Fibroblast of skin of right quadriceps (primary cell): ENCODE results near the gene LSM4.
"Not testable (repeated sequence)": the region's sequence is repeated elsewhere in the genome, so short reads cannot be mapped to it uniquely, and the experiment has no call there.

ENCODE experiments used
- DNase-seq: peaks from one replicate; pipeline ENCODE4 v3.0.0-alpha.2; 2013

LSM4 gene

DNA sequence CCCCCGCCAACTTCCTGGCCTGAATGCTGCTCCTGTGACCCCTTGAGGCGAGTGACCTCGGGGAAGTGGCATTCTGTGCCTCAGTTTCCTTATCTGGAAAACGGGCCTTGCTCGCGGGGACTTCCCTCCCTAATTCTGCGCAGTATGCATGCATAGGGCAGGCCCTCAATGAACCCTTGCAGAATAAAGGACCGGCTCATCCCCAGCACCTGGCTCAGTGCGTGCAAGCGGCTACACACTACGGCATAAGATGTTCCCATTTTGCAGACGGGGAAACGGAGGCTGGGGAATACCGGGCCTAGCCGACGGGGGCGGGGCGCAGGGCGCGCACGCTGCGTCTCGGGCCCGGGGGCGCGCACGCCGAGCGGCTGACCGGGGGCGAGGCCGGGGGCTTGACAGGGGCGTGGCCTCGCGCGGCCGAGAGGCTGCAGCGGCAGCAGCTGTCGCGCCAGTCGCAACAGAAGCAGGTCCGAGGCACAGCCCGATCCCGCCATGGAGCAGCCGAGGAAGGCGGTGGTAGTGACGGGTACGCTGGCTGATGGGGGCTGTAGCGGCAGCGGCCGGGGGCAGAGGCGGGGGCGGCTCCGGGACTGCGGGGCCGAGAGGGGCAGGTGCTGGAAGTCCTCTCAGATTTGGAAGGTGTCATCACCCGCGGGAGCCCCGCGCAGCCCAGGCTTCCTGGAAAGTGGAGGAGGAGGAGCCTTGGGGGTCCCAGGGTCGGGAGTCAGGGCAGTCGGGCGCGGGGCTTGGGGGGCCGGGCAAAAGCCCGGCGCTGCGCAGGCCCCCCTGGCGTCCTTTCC is 17.5 kb upstream of the LSM4 start, which contains the start of gene PGPEP1:
PGPEP1 (plus strand) TSS at position 409 of the 800 bp plus-strand sequence; CDS start at position 493, 84 bp downstream.
- DNase-seq, result peak; percentile 53

DNA sequence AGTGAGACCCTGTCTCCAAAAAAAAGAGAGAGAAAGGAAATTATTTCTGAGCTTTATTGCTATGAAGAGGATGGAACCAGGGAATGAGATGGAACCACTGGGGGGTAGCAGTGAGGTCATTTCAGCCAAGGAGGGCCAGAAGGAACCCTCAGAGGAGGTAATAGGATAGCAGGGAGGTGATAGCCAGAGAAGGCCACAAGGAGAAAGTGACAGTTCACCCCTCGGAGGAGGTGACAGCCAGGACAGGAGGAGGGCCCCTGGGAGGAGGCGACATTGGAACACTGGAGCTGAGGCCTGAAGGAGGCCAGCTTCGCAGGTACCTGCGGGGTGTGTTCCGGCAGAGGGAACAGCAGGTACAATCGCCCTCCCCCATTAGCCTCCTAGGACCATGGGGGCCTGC is 16.8 kb upstream of the LSM4 start:
- DNase-seq, result no peak

DNA sequence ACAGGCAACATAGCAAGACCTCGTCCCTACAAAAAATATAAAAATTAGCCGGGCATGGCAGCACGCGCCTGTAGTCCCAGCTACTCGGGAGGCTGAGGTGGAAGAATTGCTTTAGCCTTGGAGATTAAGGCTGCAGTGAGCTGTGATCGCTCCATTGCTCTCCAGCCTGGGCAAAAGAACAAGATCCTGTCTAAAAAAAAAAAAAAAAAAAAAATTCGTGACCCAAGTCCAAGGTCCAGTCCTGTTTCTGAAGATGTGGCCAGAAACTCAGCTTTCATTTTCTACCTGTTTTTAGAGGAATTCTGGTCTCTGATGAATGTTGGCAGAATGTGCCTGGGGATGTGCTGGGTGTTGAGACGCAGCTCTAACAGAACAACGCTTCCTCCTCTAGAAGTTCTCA is 15.7 kb upstream of the LSM4 start:
- DNase-seq, result no peak

DNA sequence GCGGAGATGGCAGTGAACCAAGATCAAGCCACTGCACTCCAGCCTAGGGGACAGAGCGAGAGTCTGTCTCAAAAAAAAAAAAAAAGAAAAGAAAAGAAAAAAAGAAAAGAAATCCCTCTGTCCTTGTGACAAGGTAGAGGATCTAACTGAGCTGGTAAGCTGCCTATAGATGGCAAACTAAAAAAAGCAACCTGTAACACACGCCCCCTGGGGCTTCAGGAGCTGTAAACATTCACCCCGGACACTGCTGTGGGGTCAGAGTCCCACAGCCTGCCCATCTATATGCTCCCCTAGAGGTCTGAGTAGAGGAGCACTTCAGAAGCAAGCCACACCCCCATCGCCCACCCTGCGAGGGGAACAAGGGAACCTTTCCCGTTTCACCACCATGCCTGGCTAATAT is 13.2 kb upstream of the LSM4 start:
- no peak for DNase-seq

DNA sequence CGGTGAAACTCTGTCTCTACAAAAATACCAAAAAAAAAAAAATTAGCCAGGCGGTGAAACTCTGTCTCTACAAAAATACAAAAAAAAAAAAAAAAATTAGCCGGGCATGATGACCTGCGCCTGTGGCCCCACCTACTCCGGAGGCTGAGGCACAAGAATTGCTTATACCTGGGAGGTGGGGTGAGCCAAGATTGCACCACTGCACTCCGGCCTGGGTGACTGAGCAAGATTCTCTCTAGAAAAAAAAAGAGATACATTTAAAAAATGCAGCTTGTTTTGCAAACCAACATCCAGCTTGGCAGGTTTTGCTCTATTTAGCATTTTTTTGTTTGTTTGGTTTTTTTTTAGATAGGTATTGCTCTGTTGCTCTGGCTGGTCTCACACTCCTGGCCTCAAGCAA is 10.8 kb upstream of the LSM4 start:
- no peak for DNase-seq

DNA sequence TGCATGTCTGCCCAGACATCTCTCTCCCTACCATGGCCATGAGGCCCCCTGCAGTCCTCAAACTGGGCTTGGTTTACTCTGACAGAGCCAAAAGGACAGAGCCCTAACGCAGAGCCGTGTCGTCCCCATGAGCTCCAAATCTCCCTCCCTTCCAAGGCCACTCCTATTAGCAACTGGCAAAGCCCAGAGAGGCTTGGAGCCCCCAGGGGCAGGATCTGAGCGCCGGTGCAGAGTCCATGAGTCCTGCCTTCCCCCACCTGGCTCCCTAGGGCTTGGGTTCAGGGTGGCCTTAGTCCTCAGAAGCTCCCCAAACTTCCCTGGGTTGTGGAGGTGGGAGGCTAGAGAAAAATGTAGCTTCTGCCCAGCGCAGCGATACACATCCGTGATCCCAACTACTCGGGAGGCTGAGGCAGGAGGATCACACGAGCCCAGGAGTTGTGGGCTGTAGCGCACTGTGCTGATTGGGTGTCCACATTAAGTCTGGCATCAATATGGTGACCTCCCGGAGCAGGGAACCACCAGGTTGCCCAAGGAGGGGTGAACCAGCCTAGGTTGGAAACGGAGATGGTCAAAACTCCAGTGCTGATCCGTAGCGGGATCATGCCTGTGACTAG is 10.1 kb upstream of the LSM4 start:
- no peak for DNase-seq

DNA sequence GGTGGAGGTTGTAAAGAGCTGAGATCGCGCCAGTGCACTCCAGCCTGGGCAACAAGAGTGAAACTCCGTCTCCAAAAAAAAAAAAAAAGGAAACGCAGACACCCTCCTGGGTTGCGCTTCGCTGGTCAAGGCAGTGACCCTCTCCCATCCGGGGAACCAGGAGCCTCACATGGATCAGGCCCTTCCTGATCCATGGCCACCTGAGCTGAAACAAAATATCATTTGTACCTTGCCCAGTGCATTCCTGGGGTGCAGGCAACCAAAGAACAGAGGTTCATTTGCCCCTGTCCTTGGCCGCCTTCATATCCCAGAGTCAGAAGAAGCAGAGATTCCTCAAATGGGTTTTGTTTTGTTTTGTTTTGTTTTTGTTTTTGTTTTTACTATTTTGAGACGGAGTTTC is 8.0 kb upstream of the LSM4 start:
- DNase-seq, result no peak

DNA sequence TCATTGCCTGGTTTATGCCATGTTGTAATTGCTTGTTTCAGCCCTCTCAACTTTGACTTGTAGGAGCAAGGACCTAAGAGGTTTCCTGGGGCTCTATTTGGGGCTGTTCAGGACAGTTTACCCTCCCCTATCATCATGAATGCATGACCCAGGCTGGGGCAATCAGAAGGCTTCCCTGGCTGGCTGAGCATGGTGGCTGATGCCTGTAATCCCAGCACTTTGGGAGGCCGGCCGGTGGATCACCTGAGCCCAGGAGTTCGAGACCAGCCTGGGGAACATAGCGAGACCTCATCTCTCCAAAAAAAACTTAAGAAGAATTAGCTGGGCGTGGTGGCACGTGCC is 6.1 kb upstream of the LSM4 start:
- DNase-seq, result no peak

DNA sequence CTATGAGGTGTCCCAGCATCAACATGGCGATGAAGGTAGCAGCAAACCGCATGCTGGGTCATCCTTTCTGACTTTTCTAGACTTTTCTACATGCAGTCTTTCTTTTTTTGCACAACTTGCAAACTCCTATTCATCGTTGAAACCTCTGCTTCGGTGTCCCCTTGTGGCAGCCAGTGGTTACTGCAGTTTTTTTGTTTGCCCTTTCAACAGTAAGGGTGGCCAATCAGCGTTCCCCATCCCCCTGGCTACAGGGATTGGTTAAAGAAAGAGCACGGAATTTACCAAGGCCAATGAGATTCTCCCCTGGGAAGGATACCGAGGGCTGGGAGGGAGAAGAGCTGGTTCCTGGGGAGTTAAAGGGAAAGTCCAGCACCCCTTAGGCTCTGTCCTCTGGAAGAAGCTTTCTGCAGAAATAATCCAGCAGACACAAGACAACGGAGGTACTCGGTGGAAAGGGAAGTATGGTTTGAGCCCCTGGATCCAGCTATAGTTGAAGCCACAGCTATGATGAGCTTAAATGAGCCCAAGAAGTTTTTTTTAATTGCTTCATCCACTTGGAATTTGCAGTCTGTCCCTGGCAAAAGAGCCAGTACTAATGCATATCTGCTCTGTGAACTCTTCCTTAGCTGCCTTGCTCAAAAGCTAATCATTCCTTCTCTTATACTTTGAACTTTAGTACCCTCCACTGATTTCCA is 5.6 kb upstream of the LSM4 start:
- DNase-seq, result peak; percentile 98

DNA sequence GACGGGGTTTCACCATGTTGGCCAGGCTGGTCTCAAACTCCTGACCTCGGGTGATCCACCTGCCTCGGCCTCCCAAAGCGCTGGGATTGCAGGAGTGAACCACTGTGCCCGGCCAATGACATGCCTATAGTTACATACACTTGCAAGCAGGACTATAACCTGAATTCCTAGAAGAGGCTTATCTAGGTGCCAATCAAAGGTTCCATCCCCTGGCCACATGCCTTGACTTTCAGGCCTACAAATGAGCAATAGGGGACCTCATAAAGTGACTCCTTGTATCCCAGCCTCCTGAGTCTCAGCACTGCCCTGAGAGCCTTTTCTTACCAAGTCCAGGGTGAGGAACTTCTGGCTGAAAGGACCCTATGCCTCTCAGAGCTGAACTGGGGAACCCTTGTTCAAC is 3.9 kb upstream of the LSM4 start:
- DNase-seq, result no peak

DNA sequence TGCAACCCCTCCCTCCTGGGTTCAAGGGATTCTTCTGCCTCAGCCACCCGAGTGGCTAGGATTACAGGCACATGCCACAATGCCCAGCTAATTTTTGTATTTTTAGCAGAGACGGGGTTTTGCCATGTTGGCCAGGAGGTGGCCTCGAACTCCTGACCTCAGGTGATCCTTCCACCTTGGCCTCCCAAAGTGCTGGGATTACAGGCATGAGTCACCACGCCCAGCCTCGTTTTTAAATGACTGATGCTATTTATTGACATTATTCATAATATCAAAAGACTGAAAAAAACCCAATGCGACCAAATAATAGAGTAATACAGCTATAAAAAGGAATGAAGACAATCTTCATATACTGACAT is 1.5 kb upstream of the LSM4 start:
- not testable (repeated sequence) for DNase-seq

DNA sequence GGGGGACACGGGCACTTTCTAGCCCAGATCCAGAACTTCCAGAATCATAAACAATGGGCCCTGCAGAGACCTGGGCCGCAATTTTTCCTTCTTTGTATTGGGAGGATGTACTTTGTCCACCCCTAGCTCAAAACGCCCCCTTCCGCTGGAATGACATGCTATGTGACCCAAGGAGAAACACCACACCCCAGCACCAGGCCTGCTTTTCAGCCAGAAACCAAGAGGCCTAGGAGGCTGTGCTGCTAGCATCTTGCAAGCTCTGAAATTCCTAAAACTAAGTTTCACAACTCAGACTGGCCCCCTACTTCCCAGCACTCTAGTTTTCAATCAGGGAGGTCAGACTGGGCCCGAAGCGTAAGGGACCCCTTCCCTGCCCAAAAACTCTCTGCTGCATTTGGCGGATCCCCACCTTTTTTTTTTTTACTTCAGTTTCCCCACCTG is 538 bp downstream of the LSM4 start:
- peak; percentile 71 for DNase-seq

DNA sequence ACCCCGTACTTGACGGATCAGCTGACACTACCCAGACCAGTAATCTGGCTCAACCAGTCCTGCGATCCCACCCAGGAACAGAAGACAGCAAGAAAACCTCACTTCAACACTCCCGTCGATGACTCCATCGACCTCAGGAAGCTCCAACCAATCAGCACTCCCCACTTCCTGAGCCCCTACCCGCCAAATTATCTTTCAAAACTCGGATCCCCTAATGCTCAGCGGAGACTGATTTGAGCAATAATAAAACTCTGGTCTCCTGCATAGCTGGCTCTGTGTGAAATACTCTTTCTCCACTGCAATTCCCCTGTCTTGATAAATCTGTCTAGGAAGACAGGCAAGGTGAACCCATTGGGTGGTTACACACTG is 1.2 kb downstream of the LSM4 start:
- DNase-seq, result peak; percentile 47

DNA sequence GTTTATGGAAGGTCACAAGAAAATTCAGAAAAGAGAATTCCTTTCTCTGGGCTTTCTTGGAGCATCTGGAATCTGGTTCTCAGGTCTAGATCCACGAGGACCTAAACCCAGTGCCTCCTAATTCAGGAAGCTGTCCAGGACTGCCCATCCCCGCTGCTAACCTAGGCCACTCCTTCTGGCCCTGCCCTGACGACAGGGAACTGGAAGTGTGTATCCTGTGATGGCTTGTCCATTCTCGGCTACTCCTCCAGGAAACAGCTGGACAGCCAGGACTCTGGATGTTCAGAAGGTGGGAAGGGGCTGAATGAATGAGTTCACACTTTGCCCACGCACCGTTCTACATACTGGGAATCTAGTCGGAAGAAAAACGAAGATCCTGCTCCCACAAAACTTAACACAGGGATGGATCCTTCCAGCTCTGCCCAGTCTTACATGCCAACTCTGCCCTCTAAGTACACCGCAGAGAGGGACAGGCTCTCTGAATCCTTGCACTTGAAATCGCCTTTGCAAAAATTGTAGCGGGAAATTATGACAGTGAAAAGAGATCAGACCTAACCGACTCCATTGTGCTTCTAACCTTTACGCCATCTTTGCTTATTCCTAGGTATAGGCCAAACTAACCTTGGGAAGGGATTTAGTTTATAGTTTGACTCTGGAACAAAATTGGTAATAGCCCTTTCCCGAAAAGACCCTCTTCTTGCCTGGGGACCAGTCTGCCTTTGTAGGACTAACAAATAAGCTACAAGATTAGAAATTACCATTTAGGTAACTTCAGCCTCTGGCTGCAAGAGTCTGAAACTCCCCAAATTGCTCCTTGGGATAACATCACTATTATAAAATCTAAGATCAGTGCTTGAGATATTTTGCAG is 1.8 kb downstream of the LSM4 start:
- no peak for DNase-seq

DNA sequence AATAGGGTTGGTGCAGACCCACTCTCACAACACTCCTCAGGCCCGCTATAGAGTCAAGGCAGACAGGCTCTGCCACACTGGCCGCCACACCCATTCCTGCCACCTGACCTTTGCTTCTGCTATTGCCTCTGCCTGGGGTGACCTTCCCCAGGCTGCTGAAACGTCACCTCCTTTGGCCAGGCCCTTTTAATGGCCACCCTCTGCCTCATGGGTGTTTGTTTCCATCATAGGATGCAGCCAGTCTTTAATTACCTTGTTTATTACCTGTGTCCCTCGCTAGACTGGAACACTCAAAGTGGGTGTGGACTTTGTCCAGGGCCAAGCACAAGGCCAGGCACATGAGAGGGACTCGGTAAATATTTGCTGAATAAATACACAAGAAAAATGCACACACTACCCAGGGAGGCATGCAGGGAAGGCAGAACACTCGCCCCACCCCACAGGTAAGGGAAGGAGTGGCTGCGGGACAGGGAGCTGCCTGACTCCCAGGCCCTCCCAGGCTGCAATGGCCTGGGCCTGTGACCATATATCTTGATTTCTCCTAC is 3.2 kb downstream of the LSM4 start:
- DNase-seq, result no peak

DNA sequence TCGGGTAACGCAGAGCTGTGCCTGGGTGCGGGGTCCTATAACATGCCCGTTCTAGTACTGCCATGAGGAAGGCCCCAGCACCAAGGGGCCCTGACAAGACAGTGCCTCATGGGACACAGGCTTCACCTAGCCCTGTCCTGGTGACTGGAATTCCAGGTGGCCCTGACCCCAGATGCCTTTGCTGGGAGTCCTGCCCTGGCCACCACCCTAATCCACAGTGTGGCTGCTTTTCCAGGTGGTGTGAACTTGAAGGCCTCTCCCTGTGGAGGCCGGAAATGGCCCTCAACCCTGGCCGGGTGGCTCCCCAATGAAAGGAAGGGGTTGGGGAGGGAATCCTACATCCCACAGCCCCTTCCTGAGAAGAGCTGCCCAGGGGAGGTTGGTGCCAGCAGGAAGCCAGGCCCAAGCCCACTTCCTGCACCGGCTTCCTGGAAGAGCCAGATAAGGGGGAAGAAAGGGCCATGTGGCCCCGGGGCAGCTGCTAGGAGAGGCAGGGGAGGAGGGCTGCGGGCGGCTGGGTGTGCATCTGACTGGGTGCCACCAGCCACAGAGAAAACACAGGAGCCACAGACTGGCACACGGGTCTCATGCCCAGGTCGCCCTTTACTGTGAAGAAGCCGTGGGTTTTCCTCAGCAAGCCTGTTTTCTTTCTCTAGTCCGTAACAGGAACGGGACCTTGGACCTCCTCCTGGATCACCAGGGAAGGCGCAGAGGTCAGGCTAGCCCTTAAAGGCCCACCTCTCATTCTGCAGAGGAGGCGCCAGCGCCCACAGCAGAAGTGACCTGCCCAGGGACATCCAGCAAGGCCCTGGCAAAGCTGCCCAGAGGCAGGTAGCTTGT is 4.7 kb downstream of the LSM4 start:
- DNase-seq, result no peak

DNA sequence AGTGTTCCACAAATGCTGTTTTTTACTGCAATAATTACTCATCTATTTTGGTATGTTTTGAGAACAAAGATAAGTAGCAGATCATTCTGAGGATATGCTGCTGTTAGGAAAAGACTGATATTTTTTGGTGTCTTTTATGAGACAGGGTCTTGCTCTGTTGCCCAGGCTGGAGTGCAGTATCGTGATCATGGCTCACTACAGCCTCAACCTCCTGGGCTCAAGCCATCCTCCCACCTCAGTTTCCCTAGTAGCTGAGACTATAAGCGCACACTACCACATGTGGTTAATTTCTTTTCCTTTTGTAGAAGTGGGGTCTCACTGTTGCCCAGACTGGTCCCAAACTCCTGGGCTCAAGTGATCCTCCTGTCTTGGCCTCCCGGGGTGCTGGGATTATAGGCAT is 9.5 kb downstream of the LSM4 start:
- DNase-seq, result no peak

DNA sequence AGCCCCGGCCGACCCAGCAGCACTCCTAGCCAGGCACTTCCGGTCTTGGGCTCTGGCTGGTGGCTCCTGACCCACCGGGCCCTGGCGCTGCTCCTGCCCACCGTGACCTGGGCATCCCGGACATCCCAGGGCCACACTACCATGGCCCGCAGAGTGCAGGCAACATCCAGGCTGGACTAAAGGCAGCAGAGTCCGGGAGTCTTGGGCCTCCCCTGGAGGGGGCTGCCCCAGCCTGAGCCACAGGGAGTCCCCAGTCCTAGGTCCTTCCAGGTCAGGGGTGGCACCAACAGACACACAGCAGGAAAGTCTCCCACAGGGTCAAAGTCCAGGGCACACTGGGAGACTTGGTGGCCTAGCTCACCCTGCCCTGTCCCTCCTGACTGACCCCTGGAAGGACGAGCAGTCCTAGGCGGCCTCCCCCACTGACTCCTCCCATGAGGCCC is 10.8 kb downstream of the LSM4 start:
- no peak for DNase-seq

DNA sequence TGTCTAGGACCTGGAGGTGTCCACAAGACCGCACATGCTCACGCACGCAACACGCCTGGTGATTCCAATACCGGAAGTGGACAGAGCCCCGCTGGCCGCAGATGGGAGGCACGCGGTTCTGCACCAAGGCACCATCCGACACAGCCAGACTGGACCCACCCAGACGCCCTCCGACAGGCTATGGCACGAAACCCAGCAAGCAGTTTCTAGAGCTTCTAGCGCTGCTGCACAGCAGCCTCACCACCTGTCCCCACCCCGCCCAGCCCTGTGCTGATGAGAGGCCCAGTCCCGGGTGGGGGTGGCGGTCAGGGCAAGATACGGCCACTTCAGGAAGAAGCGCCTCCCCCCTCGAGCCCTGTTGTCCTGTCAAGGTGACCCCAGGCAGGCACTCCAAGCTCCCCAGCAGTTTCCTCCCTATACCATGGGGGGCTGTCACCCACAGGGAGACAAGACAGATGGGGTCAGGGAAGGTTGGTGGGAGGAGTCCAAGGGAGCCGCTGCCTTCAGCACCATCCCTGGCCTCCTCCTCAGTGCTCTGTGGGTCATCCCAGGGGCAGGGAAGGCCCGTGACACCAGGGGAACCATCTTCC is 11.3 kb downstream of the LSM4 start:
- no peak for DNase-seq

DNA sequence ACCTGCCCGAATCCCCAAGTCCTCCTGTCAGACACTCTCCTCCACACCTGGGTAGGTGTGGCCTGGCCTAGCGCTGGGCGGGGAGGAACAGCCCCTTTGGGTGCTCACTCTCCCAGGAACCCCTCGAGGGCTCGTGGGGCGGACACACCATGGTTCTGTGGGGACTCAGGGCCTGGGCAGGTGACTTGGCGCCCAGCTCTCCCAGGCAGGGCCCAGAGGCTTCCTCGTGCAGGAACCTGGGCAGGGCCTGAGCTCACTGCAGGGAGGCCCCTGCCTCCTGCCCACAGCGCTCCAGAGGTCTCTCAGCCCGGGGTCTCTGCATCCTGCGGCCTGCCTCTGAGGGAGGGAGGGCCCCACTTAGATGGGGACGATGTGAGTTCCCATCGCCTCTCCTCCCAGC is 11.9 kb downstream of the LSM4 start:
- no peak for DNase-seq

DNA sequence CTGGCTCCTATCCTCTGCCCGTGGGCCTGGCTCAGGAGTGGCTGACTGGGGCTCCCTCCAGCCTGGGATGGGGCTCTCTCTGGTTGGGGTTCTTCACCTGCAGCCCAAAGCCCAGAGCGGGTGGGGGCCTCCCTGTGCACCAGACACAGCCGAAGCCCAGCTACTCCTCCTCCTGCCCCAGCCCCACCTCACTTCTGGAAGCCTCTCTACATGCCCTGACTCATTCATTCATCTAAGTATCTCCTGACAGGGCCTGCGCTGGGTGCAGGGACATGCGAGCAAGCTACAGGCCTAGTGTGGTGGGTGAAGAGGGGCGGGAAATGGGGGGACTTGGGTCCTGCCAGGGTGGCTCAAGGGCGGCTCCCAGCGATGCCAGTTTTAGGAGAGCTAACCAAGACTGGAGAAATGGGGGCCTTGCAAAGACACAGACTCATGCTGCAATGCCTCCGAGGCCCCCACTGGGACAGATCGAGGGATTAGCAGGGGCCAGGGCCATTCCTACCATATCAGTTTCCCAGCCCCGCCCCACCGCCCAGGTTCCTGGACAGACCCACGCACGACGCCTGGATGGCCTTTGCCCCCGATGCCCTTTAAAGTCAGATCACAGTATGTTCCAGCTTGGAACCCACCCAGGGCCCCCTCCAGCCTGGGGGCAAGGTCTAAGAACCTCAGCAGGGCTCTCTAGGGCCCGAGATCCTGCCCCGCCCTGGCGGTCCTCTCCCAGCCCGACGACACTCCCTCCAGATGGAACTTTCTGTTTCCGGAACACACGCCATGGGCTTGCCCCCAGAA is 12.6 kb downstream of the LSM4 start:
- no peak for DNase-seq
